GM23338 (cell line): ENCODE measurements around the gene KDM4E. TPM values are rescaled to one million over a fixed set of nuclear protein-coding genes. Genes with fewer than 3 reads are reported as not detected.

Experiments used
- ATAC-seq: fragments of 200-7000 bp; cut with Tn5 transposase; 3 replicates; pipeline ENCODE4 v1.9.1; 2020
- DNase-seq: peaks from one replicate; pipeline ENCODE4 v3.0.0-alpha.2; 2015; ENCODE audit warnings: low spot score
- H2AFZ ChIP-seq: fragments of 200-600 bp; sonication (generic); 2 replicates; pipeline ENCODE4 v1.8.0; 2016; ENCODE audit warnings: antibody characterized with exemption, mild to moderate bottlenecking, moderate library complexity
- H3F3A ChIP-seq: fragments of 200-600 bp; sonication (generic); replicated peaks from 2 replicates; pipeline ENCODE4 v1.8.0; 2017; ENCODE audit warnings: antibody characterized with exemption, mixed run types, low read depth
- H3K27ac ChIP-seq: fragments of 200-600 bp; sonication (generic); 2 replicates; pipeline ENCODE4 v1.6.1; 2016; ENCODE audit warnings: low read depth
- H3K27me3 ChIP-seq: fragments of 200-600 bp; sonication (generic); 2 replicates; pipeline ENCODE4 v1.8.0; 2016; ENCODE audit warnings: mild to moderate bottlenecking, mixed run types, moderate library complexity; ENCODE audit not compliant: insufficient read depth
- H3K36me3 ChIP-seq: fragments of 200-600 bp; sonication (generic); 2 replicates; pipeline ENCODE4 v1.8.0; 2016; ENCODE audit warnings: mild to moderate bottlenecking; ENCODE audit not compliant: insufficient read depth
- H3K4me1 ChIP-seq: fragments of 200-600 bp; sonication (generic); 2 replicates; pipeline ENCODE4 v1.8.0; 2016; ENCODE audit warnings: mild to moderate bottlenecking, moderate library complexity; ENCODE audit not compliant: insufficient read depth
- H3K4me2 ChIP-seq: fragments of 200-600 bp; sonication (generic); 2 replicates; pipeline ENCODE4 v1.7.1; 2017; ENCODE audit warnings: mixed run types
- H3K4me3 ChIP-seq: fragments of 200-600 bp; sonication (generic); 2 replicates; pipeline ENCODE4 v1.6.1; 2016; ENCODE audit warnings: mixed run types
- H3K79me2 ChIP-seq: fragments of 200-600 bp; sonication (generic); replicated peaks from 2 replicates; pipeline ENCODE4 v1.8.0; 2017; ENCODE audit warnings: mild to moderate bottlenecking; ENCODE audit not compliant: insufficient read depth
- H3K9me2 ChIP-seq: fragments of 200-600 bp; sonication (generic); 2 replicates; pipeline ENCODE4 v1.8.0; 2017; ENCODE audit not compliant: insufficient read depth
- H4K20me1 ChIP-seq: fragments of 200-600 bp; sonication (generic); replicated peaks from 2 replicates; pipeline ENCODE4 v1.8.0; 2017; ENCODE audit warnings: mild to moderate bottlenecking; ENCODE audit not compliant: insufficient read depth
- H3K27ac Mint-ChIP-seq: 2 replicates; pipeline ENCODE4 v1.8.0; 2020; ENCODE audit warnings: inconsistent platforms, mild to moderate bottlenecking, moderate library complexity, mixed read lengths
- H3K27me3 Mint-ChIP-seq: 3 replicates; pipeline ENCODE4 v1.8.0; 2022; ENCODE audit warnings: low read depth, mild to moderate bottlenecking, moderate library complexity, mixed read lengths, inconsistent platforms; ENCODE audit not compliant: insufficient read depth, poor library complexity
- H3K36me3 Mint-ChIP-seq: 3 replicates; pipeline ENCODE4 v1.8.0; 2021; ENCODE audit warnings: low read depth, mild to moderate bottlenecking, inconsistent platforms, moderate library complexity, mixed read lengths
- H3K4me1 Mint-ChIP-seq: 3 replicates; pipeline ENCODE4 v1.8.0; 2020; ENCODE audit warnings: mild to moderate bottlenecking, inconsistent platforms, mixed read lengths
- H3K4me3 Mint-ChIP-seq: 3 replicates; pipeline ENCODE4 v1.8.0; 2021; ENCODE audit warnings: moderate library complexity, mild to moderate bottlenecking, inconsistent platforms, mixed read lengths
- H3K9me3 Mint-ChIP-seq: 3 replicates; pipeline ENCODE4 v1.8.0; 2020; ENCODE audit warnings: moderate library complexity, mild to moderate bottlenecking, inconsistent platforms, mixed read lengths
- CREB1 ChIP-seq: fragments of 250-450 bp; sonication (Bioruptor Pico); IDR thresholded peaks from 2 replicates; pipeline ENCODE4 v1.5.0; 2020; ENCODE audit warnings: low read depth, mild to moderate bottlenecking, moderate library complexity
- CTCF ChIP-seq, 2 experiments: fragments of 200-600 bp in 1 of 2; sonication (generic) in 1 of 2; conservative IDR thresholded peaks; 2 replicates each; pipeline versions ENCODE4 v1.5.1 to v1.6.1; 2016 to 2017; ENCODE audit warnings: antibody characterized with exemption in 2 of 2, low read depth in 2 of 2, mild to moderate bottlenecking in 2 of 2, moderate library complexity in 1 of 2
- ETS1 ChIP-seq: IDR thresholded peaks from 2 replicates; pipeline ENCODE4 v1.6.1; 2016; ENCODE audit warnings: antibody characterized with exemption
- EZH2 ChIP-seq: fragments of 200-600 bp; sonication (generic); IDR thresholded peaks from one replicate; pipeline ENCODE4 v1.8.0; 2017; ENCODE audit warnings: antibody characterized with exemption, mild to moderate bottlenecking, low read depth; ENCODE audit not compliant: unreplicated experiment
- EZH2phosphoT487 ChIP-seq: fragments of 200-600 bp; sonication (generic); IDR thresholded peaks from one replicate; pipeline ENCODE4 v1.8.1; 2018; ENCODE audit warnings: antibody characterized with exemption; ENCODE audit not compliant: unreplicated experiment
- JUNB ChIP-seq: IDR thresholded peaks from one replicate; pipeline ENCODE4 v1.6.1; 2016; ENCODE audit warnings: antibody characterized with exemption; ENCODE audit not compliant: unreplicated experiment
- NANOG ChIP-seq: IDR thresholded peaks from 2 replicates; pipeline ENCODE4 v1.6.1; 2016; ENCODE audit warnings: antibody characterized with exemption, borderline replicate concordance
- REST ChIP-seq: IDR thresholded peaks from one replicate; pipeline ENCODE4 v1.6.1; 2018; ENCODE audit warnings: antibody characterized with exemption; ENCODE audit not compliant: unreplicated experiment
- ZNF331 ChIP-seq: fragments of 250-450 bp; sonication (Bioruptor Pico); IDR thresholded peaks from 2 replicates; pipeline ENCODE4 v1.5.0; 2020; ENCODE audit warnings: low read depth, mild to moderate bottlenecking, moderate library complexity
- polyA plus RNA-seq: library from polyadenylated mRNA; unstranded; fragments of >200 nt; fragmentation: Nextera tagmentation; extraction: Ambion mirVana; gene quantifications from 2 replicates; pipeline ENCODE4 v1.2.1, GENCODE V29; 2016
- total RNA-seq: library from RNA; depleted of rRNA; stranded (reverse); fragments of >200 nt; shearing (Covaris generic); gene quantifications from 2 replicates; pipeline ENCODE4 v1.2.3, GENCODE V29; 2014

Gene KDM4E
- total and polyA plus RNA-seq, 2 experiments from 2014 or later: not detected

GRCh38 chr11:95054356-95054755 lies 29.3 kb downstream of the KDM4E start (continued):
- TF ChIP-seq CREB1 (CRISPR knock-in tag) (no peak), EZH2 (no peak), ZNF331 (CRISPR knock-in tag) (no peak), REST (no peak), CTCF (conservative IDR thresholded peaks at IDR 0.05; ENCODE audit: low read depth in 2 of 2) (no peak), NANOG (no peak), JUNB (no peak)

- Mint-ChIP-seq H3K27ac (no peak overlapping the region), H3K4me1 (no peaks in the 10 kb centered on the region), H3K36me3 (no peaks in the 10 kb centered on the region), H3K4me3 (no peak overlapping the region), H3K9me3 (no peaks in the 10 kb centered on the region), H3K27me3 (peaks cover 6% of the 10 kb centered on the region)
- H3K79me2 ChIP-seq: no peaks in the 10 kb centered on the region
- H3K27ac ChIP-seq: no peak overlapping the region
- no peak overlapping the region for H3K4me3 ChIP-seq
- H2AFZ ChIP-seq: no peak overlapping the region
- ATAC-seq (no peak), DNase-seq (no peak)
- no peak overlapping the region for H3K4me2 ChIP-seq
- H4K20me1 ChIP-seq: no peaks in the 10 kb centered on the region
- no peaks in the 10 kb centered on the region for H3K9me2 ChIP-seq
- no peaks in the 10 kb centered on the region for H3K36me3 ChIP-seq
- H3F3A ChIP-seq: no peaks in the 10 kb centered on the region
- H3K27me3 ChIP-seq: no peaks in the 10 kb centered on the region; the same call in 1 of the 2 replicates
- no peaks in the 10 kb centered on the region for H3K4me1 ChIP-seq
- TF ChIP-seq ZNF331 (CRISPR knock-in tag) (no peak), ETS1 (no peak), CTCF (conservative IDR thresholded peaks at IDR 0.05; ENCODE audit: low read depth in 2 of 2) (no peak), EZH2phosphoT487 (no peak)
These were observed 30.3 kb downstream of the KDM4E start for GRCh38 chr11:95055283-95055897.
